Liver (tissue), 9 donors: ENCODE data around the gene LITAFD. TPM values are rescaled to one million over a fixed set of nuclear protein-coding genes. Genes with fewer than 3 reads are reported as not detected.

Source experiments
- DNase-seq: peaks from one replicate; pipeline ENCODE4 v3.0.0-alpha.2; 2017; ENCODE audit warnings: low spot score
- H3K27ac ChIP-seq, 2 donors: one replicate each; pipeline ENCODE4 v1.7.0; 2013; ENCODE audit warnings: inconsistent platforms in 2 of 2, low read length in 2 of 2, control low read depth in 1 of 2, low read depth in 1 of 2, mild to moderate bottlenecking in 1 of 2
- H3K27me3 ChIP-seq, 4 donors: one replicate each; pipeline versions ENCODE4 v1.6.1 to v1.7.0; 2013; ENCODE audit warnings: low read length in 3 of 4, inconsistent platforms in 1 of 4, mild to moderate bottlenecking in 1 of 4, moderate library complexity in 1 of 4; ENCODE audit not compliant: control insufficient read depth in 4 of 4, insufficient read depth in 4 of 4
- H3K36me3 ChIP-seq, 4 donors: one replicate each; pipeline versions ENCODE4 v1.6.1 to v1.7.0; 2013; ENCODE audit warnings: low read length in 3 of 4, mild to moderate bottlenecking in 3 of 4, low read depth in 1 of 4, moderate library complexity in 1 of 4; ENCODE audit not compliant: control insufficient read depth in 4 of 4, insufficient read depth in 3 of 4
- H3K4me1 ChIP-seq, 4 donors: one replicate each; pipeline versions ENCODE4 v1.6.1 to v1.7.0; 2013; ENCODE audit warnings: low read length in 3 of 4, mild to moderate bottlenecking in 3 of 4, moderate library complexity in 1 of 4; ENCODE audit not compliant: control insufficient read depth in 4 of 4, insufficient read depth in 4 of 4
- H3K4me3 ChIP-seq, 3 donors: one replicate each; pipeline versions ENCODE4 v1.6.1 to v1.7.0; 2013; ENCODE audit warnings: low read length in 3 of 3, control low read depth in 1 of 3, low read depth in 1 of 3, mild to moderate bottlenecking in 1 of 3
- H3K9ac ChIP-seq, 2 donors: one replicate each; pipeline ENCODE4 v1.7.0; 2013; ENCODE audit warnings: low read length in 2 of 2, mild to moderate bottlenecking in 2 of 2, moderate library complexity in 2 of 2, control low read depth in 1 of 2, low read depth in 1 of 2
- H3K9me3 ChIP-seq, 4 donors: one replicate each; pipeline versions ENCODE4 v1.6.1 to v1.7.0; 2013; ENCODE audit warnings: low read length in 3 of 4; ENCODE audit not compliant: control insufficient read depth in 4 of 4
- EGR1 ChIP-seq, 2 donors: IDR thresholded peaks; 2 replicates each; pipeline ENCODE4 v1.6.1; 2016 to 2018; ENCODE audit warnings: antibody characterized with exemption in 2 of 2, low read depth in 2 of 2
- FOXA2 ChIP-seq: IDR thresholded peaks from 2 replicates; pipeline ENCODE4 v1.6.1; 2016; ENCODE audit warnings: antibody characterized with exemption
- HNF4A ChIP-seq, 2 donors: conservative IDR thresholded peaks; 2 replicates each; pipeline ENCODE4 v1.6.1; 2016; ENCODE audit warnings: antibody characterized with exemption in 2 of 2, mild to moderate bottlenecking in 2 of 2
- NR2F2 ChIP-seq: IDR thresholded peaks from 2 replicates; pipeline ENCODE4 v1.6.1; 2016; ENCODE audit warnings: antibody characterized with exemption
- REST ChIP-seq: IDR thresholded peaks from 2 replicates; pipeline ENCODE4 v1.6.1; 2016; ENCODE audit warnings: antibody characterized with exemption, mild to moderate bottlenecking
- SP1 ChIP-seq: IDR thresholded peaks from 2 replicates; pipeline ENCODE4 v1.6.1; 2018; ENCODE audit warnings: antibody characterized with exemption, mild to moderate bottlenecking
- TAF1 ChIP-seq: conservative IDR thresholded peaks from 2 replicates; pipeline ENCODE4 v1.6.1; 2016; ENCODE audit warnings: antibody characterized with exemption, mild to moderate bottlenecking
- YY1 ChIP-seq: IDR thresholded peaks from 2 replicates; pipeline ENCODE4 v1.6.1; 2016; ENCODE audit warnings: antibody characterized with exemption, mild to moderate bottlenecking
- ZBTB33 ChIP-seq: IDR thresholded peaks from 2 replicates; pipeline ENCODE4 v1.6.1; 2016; ENCODE audit warnings: antibody characterized with exemption
- WGBS: extraction: QIAGEN DNeasy Blood & Tissue Kit; methylation state at CpG from one replicate; pipeline ENCODE4 v1.1.7; 2013; 5-methylcytosine and 5-hydroxymethylcytosine counted together
- polyA plus RNA-seq, 2 donors: library from polyadenylated mRNA; stranded (reverse) in 1 of 2; unstranded in 1 of 2; fragments of 200-250 nt in 1 of 2; fragments of >200 nt in 1 of 2; fragmentation: Nextera tagmentation in 1 of 2; extraction: Ambion mirVana in 1 of 2; gene quantifications; one replicate each; pipeline versions ENCODE4 v1.2.1 to v1.2.3, GENCODE V29; 2013 to 2015
- total RNA-seq, 2 donors: library from RNA; depleted of rRNA; stranded (reverse); fragments of >200 nt; gene quantifications; one replicate each; pipeline ENCODE4 v1.2.3, GENCODE V29; 2014
- TF ChIP-seq, protein P1 (sequence below): fragments of 150-350 bp; IDR thresholded peaks from 2 replicates; pipeline ENCODE4 v1.5.1; 2017; ENCODE audit warnings: improper control_type of control experiment, low read depth, low read length; ENCODE audit not compliant: missing input control
- TF ChIP-seq, protein P2 (sequence below): IDR thresholded peaks from 2 replicates; pipeline ENCODE4 v1.6.1; 2016; ENCODE audit warnings: antibody characterized with exemption
- donor health status: healthy.
- donor health status: healthy.
- donor health status: healthy.
- donor health status: healthy.
- donor health status: healthy.

Gene LITAFD
- total and polyA plus RNA-seq, 4 donors, result not detected

DNA sequence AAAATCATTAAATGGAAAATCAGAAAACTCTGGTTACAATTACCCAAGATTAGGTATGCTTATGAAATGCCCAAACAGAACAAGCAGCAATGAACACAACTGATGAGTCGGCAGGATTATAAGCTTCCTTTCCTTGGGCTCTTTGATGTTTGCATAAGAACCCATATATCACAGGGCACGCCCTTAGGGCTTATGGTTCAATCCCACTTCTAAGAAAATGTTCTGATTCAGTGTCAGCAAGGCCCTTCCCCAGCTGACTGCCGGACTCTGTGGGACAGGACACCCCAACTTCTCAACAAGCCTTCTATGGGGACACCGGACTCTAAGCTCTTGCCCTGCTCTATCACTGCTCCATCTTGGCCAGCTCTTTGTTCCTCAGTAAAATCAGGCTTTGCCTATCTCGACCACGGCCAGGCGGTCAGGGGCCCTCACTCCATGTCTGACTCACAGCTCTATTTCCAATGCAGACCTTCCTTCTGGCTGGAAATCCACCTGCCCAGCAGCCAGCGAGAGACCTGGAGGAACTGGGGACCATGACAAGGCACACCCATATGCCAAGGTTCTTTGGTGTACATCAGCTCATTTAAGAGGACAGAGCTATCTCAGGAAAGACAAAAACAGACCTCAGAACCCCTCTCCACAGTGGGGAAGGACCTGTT is 26.8 kb downstream of the LITAFD start:
- Histone ChIP-seq H3K9me3 (no peaks in the 10 kb centered on the region), H3K4me3 (no peak overlapping the region), H3K27ac (no peak overlapping the region), H3K36me3 (peaks cover 17 to 82% (median 55%) of the 10 kb centered on the region in 4 donors), H3K9ac (no peak overlapping the region), H3K27me3 (no peaks in the 10 kb centered on the region), H3K4me1 (no peaks in the 10 kb centered on the region)
- DNase-seq, result no peak
- 86% methylated on average over 8 of the region's 8 CpGs for WGBS
- TF ChIP-seq EGR1 (IDR thresholded peaks at IDR 0.05; ENCODE audit: low read depth in 2 of 2) (no peak), SP1 (no peak), REST (no peak), TAF1 (no peak), FOXA2 (no peak)
- TF ChIP-seq, protein P1, sequence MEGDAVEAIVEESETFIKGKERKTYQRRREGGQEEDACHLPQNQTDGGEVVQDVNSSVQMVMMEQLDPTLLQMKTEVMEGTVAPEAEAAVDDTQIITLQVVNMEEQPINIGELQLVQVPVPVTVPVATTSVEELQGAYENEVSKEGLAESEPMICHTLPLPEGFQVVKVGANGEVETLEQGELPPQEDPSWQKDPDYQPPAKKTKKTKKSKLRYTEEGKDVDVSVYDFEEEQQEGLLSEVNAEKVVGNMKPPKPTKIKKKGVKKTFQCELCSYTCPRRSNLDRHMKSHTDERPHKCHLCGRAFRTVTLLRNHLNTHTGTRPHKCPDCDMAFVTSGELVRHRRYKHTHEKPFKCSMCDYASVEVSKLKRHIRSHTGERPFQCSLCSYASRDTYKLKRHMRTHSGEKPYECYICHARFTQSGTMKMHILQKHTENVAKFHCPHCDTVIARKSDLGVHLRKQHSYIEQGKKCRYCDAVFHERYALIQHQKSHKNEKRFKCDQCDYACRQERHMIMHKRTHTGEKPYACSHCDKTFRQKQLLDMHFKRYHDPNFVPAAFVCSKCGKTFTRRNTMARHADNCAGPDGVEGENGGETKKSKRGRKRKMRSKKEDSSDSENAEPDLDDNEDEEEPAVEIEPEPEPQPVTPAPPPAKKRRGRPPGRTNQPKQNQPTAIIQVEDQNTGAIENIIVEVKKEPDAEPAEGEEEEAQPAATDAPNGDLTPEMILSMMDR, result no peak

DNA sequence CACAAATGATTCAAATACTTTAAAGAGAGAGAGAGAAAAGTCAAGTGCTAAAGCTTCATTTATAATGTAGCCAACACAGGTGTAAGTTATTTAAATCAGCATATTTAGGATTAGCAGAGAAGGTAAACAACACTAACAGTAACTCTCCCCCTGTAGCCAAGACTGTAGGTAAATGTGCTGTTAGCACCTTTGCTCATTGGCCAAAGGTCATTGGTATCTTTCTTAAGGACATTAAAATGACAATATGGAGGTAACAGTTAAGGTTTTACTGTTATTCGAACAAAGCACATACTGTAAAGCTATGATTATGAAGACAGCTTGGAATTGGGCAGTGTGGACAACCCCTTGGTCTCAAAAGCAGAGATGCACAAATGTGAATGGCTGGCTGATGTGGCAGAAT is 28.7 kb downstream of the LITAFD start:
- TF ChIP-seq ZBTB33, result no peak
- TF ChIP-seq TAF1, result no peak
- TF ChIP-seq, protein P2, sequence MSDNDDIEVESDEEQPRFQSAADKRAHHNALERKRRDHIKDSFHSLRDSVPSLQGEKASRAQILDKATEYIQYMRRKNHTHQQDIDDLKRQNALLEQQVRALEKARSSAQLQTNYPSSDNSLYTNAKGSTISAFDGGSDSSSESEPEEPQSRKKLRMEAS, result no peak
- no peak for TF ChIP-seq NR2F2
- TF ChIP-seq EGR1 (IDR thresholded peaks at IDR 0.05; ENCODE audit: low read depth in 2 of 2), result no peak
- TF ChIP-seq, protein P1, result no peak
- no peak for TF ChIP-seq REST
- TF ChIP-seq HNF4A (conservative IDR thresholded peaks at IDR 0.05), result no peak
- no peak for TF ChIP-seq SP1
- TF ChIP-seq YY1, result no peak
- Histone ChIP-seq H3K27me3 (no peaks in the 10 kb centered on the region), H3K4me3 (no peak overlapping the region), H3K27ac (no peak overlapping the region), H3K9me3 (no peaks in the 10 kb centered on the region), H3K9ac (no peak overlapping the region), H3K4me1 (no peaks in the 10 kb centered on the region), H3K36me3 (peaks cover 11 to 82% (median 54%) of the 10 kb centered on the region in 4 donors)
- DNase-seq, result no peak
- 82% methylated on average over 1 of the region's 1 CpG for WGBS
